Embryonic facial prominence (tissue), 1 donor: ENCODE data around the gene MCM9.

ENCODE experiments used
- DNase-seq: peaks from one replicate; pipeline ENCODE4 v3.0.0-alpha.2; 2016; ENCODE audit errors: extremely low spot score

Gene MCM9

GRCh38 chr6:118934461-118935330 lies at the start of gene MCM9:
Gene MCM9, minus strand, starts transcription at chr6:118935159. Its CDS starts 3,436 bp downstream, at chr6:118931723.
- DNase-seq = peak; percentile 46

GRCh38 chr6:118984342-118984741 lies 49.4 kb upstream of the MCM9 start:
- no peak for DNase-seq

DNA sequence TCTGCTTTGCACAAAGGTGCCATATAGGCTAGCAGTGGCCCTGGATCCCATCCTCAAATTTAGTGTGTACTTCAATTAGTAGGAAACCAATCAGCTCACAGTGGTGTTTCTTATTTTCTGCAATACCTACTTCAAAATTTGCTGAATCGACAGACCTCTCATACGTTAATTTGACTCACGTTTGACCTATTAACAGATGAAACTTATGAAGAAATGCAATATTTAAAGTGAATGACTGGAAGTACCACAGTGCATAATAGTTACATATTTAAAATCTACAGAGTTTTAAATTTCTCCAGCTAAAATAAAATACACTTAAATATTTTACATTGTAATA lies 47.6 kb upstream of the MCM9 start:
- no peak for DNase-seq

GRCh38 chr6:118981884-118982574 lies 47.1 kb upstream of the MCM9 start:
- DNase-seq = no peak

DNA sequence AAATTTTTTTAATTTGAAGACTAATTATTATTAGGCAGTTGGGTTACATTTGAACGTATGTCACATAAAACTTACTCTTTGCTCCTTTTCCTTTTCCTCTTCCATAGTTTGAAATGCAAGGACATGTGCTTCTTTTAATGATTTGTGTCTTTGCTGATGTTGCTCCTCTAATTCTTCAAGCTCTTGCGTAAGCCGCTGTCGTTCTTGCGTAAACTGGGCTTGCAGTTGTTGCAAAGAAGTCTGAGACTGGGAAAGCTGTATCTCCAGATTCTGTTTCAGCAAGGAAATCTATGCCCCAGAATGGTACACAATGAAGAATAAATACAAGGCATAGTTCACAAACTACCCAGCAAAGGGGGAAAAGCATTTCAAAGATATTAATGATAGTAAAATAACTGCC lies 45.1 kb upstream of the MCM9 start:
- DNase-seq = no peak

GRCh38 chr6:118974790-118975189 lies 39.8 kb upstream of the MCM9 start:
- DNase-seq = no peak

DNA sequence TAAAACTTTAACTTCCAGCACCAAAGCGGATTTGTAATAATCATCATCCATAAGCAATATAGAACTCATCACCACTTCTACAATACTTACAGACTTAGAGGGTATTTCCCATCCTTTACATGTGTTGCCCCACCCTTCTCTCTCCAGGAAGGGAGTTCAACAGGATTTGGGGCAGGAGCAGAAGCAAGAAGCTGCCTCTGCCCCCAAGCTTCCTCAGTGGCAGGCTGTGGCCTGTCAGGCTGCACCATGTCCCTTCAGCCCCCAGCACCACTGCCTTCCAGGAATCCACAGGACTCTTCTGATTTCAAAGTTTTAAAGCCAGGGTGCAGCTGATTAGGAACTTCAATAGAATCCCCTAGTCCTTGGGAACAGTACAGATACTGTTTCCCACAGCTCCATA lies 36.7 kb upstream of the MCM9 start:
- DNase-seq = no peak

GRCh38 chr6:118970866-118971265 lies 35.9 kb upstream of the MCM9 start:
- no peak for DNase-seq

DNA sequence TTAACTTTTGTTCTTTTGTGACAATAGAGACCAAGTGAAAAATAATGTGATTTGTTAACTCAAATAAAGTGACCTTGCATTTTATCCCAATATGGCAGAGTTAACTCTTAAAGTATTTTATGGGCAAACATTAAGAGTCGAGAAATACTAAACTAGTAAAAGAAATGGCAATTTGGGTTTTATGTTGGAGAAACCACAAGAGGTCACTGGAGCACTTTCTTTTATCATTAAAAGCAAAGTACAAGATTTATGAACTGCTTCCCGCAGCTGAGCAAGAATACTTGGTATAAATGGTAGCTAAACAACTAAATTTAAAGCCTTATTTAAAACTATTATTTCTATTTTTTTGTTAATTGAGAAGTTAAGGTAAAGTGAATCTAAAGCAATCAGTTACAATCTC lies 33.5 kb upstream of the MCM9 start:
- DNase-seq = peak; percentile 33

GRCh38 chr6:118967239-118967638 lies 32.3 kb upstream of the MCM9 start:
- no peak for DNase-seq

GRCh38 chr6:118965843-118966370 lies 30.9 kb upstream of the MCM9 start:
- DNase-seq = no peak

DNA sequence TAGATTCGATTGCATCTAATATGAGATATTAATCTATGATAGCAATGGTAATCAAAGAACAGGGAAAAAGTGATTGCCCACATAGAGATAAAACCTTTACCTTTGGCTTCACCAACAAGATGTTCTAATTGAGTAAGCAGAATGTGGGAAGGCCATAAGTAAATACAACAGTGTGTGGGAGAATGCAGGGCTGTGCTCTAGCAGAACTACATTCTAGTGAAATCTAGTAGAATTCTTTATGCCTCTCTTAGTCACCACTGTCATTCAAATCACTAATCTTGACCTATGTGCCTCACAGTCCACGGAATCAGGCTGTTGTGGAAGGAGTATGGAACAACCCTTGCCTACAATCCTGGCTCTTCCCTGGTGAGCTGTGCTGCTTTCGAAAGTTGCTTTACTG lies 30.4 kb upstream of the MCM9 start:
- no peak for DNase-seq

DNA sequence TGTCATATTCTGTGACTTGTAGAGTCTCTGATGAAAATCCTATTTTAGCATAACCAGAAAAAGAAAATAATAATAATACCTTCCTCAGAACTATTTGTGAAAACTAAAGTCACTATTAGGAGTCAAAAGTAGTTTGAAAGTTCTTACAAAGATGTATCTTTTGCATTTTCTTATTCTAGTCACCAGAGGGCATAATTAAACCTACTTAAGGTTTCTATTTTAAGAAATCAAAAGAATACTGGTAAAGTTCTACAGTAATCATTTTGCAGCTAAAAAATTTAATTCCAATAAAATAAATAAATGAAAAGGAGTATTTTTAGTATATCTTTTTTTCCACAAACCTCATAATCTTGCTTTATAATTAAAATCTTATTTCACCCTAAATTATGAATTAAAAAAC lies 28.0 kb upstream of the MCM9 start:
- no peak for DNase-seq

DNA sequence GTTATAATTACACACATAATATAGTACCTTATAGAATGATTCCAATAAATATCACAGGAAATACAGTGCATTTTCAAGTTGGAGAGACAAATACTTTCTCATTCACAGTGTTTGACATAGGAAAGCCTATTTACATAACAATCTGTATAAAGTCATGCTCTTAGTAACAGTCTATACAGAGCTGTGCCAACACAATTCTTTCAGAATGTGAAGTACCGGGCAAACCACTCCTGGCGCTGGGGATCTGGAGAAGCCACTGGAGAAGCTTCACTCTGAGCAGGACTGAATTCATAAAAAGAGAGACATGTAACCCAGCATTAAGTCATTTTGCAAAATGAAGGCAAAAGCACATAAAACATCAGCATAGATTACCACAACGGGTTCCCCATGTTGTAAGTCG lies 24.9 kb upstream of the MCM9 start:
- DNase-seq = no peak

DNA sequence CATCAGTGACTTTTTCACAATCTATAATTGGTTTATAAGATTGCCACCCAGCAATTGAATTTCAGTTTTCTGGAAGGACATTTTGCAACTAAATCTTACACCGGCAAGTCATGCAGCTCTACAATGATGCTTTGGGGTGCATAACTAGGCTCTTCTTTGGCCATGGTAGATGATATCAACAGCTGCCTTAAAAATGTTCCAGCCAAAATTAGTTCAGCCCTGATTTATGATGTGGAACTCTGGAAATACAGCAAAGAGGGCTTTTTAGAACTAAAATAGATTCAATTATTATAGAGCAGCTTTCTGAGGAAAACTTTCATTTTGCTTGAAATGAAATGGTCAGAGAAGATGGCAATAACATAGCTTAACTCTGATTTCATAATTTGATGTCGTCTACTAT lies 18.4 kb upstream of the MCM9 start:
- no peak for DNase-seq

- DNase-seq = no peak
Measured at GRCh38 chr6:118952683-118953082, 17.7 kb upstream of the MCM9 start.

DNA sequence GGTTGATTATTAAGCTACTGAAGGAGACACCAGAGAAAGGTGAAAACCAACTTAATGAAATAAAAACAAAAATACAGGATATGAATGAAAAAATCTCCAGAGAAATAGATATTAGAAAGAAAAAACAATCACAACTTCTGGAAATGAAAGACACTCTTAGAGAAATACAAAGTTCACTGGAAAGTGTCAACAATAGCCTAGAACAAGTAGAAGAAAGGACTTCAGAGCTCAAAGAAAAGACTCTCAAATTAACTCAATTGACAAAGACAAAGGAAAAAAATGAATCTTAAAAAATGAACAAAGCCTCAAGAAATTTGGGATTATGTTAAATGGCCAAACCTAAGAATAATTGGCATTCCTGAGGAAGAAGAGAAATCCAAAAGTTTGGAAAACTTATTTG lies 10.3 kb upstream of the MCM9 start:
- DNase-seq = no peak

- no peak for DNase-seq
Measured at GRCh38 chr6:118940770-118941169, 5.8 kb upstream of the MCM9 start.

DNA sequence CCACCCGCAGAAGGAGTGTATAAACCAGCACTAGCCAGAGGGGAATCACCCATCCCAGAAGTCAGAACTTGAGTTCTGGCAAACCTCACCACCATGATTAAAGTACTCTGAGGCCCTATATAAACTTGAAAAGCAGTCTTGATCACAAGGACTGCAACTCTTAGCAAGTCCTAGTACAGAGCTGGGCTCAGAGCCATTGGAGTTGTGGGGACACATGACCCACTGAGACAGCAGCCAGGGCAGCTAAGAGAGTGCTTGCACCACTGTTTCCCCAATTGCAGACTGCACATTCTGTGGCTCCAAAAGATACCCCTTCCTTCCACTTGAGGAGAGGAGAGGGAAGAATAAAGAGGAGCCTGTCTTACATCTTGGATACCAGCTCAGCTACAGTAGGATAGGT lies 4.7 kb upstream of the MCM9 start:
- no peak for DNase-seq

GRCh38 chr6:118935978-118936703 lies 1.2 kb upstream of the MCM9 start:
- DNase-seq = no peak

- no peak for DNase-seq
Measured at GRCh38 chr6:118935331-118935668, 341 bp upstream of the MCM9 start.

- no peak for DNase-seq
Measured at GRCh38 chr6:118933855-118934460, 1.0 kb downstream of the MCM9 start.
